T-helper 2 cell (primary cell): ENCODE measurements around the gene HTD2.
"Not testable (repeated sequence)": the region's sequence is repeated elsewhere in the genome, so short reads cannot be mapped to it uniquely, and the experiment has no call there.

Source experiments
- DNase-seq, 5 experiments: peaks; one replicate each; pipeline versions ENCODE4 v3.0.0 to v3.0.0-alpha.2; 2012 to 2022
- total RNA-seq, 2 donors: gene quantifications; one replicate each; lab custom pipeline; 2026; lab: John Stamatoyannopoulos, UW

HTD2 gene
- 0.31 to 2.0 reads per million in 2 donors for total RNA-seq

DNA sequence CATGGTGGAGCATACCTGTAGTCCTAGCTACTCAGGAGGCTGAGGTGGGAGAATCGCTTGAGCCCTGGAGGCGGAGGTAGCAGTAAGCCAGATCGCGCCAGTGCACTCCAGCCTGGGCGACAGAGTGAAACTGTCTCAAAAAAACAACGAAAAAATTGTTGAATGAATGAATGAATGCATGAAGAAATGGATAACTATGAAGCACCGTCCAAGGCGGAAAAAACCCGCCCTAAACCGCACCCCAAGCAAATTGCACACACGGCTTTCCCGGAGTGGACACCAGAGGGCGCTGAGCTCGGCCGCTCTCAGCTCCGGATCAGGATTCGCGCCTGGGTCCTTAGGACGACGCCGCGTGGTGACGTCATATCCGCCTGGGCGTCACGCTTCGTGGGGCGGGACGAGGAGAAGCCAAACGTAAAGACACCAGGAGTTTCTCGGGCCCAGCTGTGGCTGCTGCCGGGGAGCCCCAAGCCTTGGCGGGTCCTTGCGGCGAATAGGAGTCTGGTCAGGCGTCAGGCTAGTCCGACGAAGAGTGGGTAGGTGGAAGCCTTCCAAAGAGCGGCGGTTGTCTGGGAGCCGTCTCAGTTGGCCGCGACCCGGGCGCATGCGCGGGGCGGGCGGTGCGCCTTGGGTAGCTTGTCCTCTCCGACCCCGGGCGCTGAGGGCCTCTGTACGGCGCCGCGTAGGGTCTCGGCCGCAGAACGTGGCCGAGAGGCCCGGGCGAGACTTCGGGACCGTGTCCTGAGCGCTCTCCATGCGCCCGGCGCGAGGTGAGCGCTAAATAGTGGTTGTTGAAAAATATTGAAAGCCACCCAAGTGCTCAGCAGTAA, at the start of gene HTD2, which contains the start of gene RPP14:
TSS of gene HTD2 (plus strand) at position 639 of the 830 bp plus-strand sequence. CDS start 11,094 bp downstream, outside the sequence.
TSS of gene RPP14 (plus strand) at position 364 of the 830 bp plus-strand sequence. CDS start 4,085 bp downstream, outside the sequence.
- peak; percentile 95 to 99 (median 97) for DNase-seq

DNA sequence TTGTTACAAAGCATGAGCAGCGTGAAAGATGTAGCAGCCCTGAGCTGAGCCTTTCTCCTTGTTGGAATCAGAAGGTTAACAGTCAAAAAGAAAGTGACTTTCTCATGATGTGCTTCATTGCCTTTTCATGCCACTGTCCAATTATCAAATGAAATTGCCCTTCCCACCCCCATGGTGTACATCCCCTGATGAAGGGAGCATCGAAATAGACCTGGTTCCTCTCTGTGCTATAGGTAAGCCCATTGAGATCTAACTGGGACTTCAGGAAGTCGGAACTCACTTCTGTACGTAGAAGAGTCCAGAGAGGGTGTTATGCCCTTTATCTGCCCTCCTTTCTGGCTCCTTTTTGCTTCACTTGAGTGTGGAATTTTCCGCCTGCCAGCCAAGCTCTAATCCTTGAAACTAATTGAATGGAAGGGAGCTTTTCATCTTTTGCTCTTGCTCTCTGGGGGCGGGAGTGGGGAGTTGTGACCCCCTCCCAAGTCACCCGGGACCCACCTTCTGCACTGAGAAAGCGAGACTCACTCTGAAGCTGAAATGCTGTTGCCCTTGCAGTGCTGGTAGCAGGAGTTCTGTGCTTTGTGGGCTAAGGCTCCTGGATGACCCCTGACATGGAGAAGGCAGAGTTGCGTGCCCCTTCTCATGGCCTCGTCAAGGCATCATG, 47.8 kb upstream of the HTD2 start:
- no peak for DNase-seq

DNA sequence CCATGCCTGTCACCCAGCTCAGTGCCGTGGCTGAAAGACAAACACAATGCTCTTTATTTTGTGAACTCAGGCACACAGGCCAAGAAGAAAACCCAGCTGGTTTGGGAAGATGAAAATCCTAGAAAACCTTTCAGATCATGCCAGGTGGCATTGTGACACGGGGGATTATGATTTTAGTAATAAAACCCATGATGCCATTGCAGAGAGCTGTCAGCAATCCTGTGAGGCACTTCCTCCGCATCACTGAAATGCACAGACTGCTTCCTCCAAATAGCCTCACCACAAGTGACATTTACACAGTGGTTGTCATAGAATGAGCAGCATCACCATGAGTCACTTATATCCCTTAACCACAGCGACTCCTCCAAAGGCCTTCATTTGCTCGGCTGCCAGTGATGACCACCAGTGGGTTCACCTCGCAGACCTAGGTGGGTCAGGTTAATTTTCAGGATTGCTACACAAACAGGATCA, 46.0 kb upstream of the HTD2 start:
- peak in 1 of 5 experiments; percentile 83 for DNase-seq

DNA sequence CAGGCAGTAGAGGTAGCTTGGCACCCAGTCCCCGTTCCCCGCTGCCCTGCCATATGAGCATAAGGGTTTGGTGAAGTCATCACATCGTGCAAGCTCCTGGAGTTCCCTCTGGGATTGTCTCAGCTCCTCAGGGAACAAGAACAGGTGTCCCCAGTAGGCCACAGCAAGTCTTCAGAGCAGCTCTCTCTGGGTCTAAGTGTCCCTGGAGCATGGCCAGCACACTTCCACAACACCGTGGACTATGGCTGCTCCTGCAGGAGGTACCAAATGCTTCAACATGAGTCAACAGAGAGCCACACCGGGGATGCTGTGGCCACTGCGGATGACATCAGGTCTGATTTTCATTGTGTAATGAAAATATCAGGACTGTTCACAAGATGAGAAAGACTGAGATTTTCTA, 45.6 kb upstream of the HTD2 start:
- no peak for DNase-seq

DNA sequence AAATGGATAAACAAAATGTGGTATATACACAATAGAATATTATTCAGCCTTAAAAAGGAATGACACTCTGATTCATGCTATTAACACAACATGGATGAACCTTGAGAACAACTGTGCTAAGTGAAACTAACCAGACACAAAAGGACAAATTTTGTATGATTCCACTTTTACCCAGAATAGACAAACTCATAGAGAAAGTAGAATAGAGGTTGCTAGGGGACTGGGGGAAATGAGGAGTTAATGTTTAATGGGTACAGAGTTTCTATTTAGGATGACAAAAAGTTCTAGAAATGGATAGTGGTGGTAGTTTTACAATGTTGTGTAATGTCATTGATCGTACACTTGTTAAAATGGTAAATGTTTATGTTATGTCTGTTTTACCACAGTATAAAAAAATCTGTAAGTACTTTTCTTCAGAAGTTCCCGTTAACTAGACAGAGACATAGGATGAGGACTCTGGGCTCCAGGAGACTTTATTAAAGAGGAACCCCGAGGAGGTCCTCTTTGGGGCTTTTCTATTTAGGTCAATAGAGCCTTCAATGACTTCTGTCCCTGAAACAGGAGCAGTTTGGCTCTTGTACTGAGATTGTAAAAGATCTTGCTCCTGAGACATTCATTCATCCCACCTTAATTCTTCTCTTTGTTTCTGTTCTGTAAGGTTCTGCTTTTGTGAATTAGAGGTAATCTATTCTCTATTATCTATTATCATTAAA, 44.2 kb upstream of the HTD2 start:
- peak in 1 of 5 experiments; percentile 42 for DNase-seq

DNA sequence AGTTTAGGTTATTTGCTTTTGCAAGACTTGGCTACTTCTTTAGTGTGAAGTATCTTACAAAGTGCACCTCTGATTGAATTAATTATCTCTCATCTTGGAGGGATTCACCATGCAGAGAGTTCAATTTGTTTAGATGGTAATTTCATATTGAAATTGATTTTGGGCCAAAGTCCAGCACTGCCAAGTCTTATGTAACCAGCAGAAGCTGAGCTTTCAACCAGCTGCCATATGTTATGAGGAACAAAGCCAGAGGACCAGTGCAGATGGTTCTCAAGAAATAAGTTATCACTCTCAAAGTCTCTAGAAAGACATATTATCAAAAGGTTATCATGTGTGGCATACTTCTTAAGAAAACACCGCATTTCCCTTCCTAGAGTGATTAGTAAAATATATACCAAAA, 39.7 kb upstream of the HTD2 start:
- peak in 1 of 5 experiments; percentile 53 for DNase-seq

DNA sequence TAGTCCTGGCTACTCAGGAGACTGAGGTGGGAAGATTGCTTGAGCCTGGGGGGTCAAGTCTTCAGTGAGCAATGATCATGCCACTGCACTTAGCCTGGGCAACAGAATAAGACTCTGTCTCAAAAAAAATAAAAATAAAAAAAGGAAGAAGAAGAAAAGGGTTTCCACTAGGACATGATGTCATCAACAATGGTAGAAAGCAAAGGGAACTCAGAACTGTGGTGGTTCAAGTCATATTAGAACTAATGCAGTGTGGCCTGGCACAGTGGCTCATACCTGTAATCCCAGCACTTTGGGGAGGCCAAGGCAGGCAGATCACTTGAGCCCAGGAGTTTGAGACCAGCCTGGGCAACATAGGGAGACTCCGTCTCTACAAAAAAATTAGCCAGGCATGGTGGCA, 38.8 kb upstream of the HTD2 start:
- DNase-seq: not testable (repeated sequence)

DNA sequence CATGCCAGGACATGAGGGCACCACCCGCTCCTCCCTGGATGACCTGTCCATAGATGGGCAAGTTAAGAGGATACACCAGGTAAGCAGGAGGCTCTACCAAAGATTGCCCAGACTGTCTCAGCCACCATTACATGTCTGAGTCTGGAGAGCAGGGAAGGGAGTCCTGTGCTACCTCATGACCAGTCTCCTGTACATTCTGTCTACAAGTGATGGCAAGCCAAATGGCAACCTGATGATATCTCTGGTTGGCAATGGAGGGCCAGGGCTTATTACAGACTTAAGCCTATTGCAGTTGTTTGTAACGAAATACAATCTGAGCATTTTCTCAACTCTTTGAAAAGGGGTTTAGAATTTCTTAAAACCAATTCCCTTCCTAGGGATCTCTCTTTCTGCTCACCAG, 37.0 kb upstream of the HTD2 start:
- DNase-seq: no peak

DNA sequence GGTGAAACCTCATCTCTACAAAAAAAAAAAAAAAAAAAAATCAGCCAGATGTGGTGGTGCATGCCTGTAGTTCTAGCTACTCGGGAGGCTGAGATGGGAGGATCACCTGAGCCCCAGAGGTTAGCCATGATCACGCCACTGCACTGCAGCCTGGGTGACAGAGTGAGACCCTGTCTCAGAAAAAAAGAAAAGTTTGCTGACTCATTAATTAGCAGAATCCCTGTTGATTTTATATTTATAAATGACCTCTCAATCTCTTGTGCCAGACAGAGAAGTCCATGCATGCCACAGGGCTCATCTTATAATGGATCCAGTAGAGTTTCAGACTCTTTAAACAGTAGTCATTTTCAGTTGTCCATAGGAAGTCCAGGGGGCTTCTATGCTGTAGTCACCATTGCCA, 35.8 kb upstream of the HTD2 start:
- DNase-seq: no peak

DNA sequence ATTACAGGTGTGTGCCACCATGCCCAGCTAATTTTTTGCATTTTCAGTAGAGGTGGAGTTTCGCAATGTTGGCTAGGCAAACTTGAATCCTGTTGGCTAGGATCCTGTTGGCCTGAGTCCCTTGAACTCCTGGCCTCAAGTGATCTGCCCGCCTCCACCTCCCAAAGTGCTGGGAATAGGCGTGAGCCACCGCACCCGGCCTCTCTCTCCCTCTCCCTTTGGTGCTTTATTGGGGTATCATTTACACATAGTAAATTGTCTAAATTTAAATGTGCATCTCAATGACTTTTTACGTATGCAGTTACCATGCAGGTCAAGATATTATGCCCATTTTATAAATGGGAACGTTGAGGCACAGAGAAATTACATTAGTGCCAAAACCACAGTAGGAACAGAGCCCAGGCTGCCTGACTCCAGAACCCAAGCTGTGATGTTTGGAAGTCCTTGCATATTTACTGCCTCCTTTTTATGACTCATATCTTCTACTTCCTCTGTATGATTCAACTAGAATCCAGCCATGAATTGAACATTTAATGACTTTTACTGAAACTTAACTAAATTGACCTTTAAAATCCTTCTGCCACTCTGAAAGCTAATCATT, 34.3 kb upstream of the HTD2 start:
- peak in 1 of 5 experiments; percentile 9 for DNase-seq

DNA sequence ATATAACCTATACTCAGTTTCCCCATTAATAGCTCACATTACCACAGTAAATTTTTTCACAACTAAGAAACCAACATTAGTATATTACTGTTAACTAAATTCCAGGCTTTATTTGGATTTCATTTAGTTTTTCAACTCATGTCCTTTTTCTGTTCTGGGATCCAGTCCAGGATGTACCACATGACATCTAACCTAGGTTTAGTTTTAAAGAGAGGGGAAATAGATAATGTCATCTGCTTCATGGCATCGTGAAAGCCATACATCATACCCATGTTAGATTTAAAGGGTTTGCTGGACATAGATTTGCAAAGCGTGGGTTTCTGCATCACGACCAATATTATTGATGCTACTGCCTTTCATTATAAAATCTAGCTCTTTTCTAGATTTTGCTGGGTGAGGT, 33.4 kb upstream of the HTD2 start:
- DNase-seq: no peak

DNA sequence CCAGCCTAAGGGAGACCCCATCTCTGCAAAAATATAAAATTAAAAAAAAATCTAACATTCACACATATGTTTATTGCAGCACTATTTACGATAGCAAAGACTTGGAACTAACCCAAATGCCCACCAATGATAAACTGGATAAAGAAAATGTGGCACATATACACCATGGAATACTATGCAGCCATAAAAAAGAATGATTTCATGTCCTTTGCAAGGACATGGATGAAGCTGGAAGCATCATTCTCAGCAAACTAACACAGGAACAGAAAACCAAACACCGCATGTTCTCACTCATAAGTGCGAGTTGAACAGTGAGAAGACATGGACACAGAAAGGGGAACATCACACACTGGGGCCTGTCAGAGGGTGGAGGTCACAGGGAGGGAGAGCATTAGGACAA, 33.0 kb upstream of the HTD2 start:
- not testable (repeated sequence) for DNase-seq

DNA sequence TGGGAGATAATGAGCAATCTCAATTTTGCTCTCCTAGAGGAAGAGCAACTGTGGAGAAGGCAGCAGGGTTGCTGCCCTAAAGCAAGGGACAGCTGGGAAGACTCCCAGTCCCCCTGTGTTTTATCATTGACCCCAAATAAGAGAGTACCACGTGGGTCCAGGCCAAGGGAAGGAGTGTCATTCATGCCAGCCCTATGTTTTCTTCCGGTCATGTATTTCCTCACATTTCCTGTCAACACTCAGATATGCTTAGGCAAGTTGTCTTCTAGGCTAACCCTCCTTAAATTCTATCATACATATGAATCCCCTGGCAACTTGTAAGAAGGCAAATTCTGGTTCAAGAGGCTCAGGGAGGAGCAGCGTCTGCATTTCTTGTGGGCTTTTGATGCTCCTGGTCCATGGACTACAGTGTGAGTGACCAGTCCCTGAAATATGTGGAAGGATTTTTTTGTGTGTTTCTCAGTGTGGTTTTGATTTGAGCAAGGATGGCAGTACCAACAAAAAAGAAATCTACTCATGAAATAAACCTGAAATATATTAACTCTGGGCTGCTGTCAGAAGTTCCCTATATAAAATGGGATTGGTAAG, 32.2 kb upstream of the HTD2 start:
- DNase-seq: no peak

DNA sequence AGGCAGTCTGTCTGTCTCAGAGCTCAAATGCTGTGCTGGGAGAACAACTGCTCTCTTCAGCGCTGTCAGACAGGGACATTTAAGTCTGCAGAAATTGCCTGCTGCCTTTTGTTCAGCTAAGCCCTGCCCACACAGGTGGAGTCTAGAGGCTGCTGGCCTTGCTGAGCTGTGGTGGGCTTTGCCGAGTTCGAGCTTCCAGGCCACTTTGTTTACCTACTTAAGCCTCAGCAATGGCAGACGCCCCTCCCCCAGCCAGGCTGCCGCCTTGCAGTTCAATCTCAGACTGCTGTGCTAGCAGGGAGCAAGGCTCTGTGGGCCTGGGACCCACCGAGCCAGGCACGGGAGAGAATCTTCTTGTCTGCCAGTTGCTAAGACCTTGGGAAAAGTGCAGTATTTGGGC, 25.3 kb upstream of the HTD2 start:
- DNase-seq: no peak

DNA sequence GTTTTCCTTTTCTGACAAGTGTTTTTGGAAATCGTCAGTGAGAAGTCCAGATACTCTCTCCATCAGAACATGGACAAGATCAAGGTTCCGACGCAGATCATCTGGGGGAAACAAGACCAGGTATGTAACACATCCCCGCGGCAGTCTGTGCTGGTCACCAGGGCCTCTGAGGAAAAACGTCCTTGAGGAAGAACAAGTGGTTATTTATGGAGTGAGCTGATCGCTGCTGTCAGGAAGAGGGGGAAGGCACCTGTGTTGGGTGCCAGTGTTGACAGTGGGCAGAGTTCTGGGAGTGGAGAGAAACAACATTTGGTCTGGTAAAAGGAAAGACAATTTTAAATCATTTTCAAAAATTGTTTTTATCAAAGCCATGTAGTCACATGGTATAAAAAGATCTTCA, 21.0 kb upstream of the HTD2 start:
- DNase-seq: no peak

DNA sequence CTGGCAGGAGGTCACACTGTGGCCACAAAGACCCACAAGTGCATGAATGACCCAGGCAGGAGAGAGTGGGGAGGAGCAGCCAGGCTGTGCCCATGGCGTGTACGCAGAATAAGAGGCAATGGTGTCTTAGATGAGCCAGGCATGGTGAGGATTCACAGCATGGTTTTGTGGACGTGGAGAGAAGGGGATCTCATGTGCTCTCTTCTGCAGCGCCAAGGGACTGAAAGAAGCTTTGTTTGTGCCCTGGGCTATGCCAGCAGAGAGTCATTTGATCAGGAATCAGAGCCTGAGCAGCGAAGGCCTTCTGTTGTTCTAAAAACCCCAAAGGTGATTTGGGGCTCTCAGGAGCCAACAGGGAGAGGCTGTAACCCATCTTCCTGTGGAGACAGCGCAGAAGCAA, 19.0 kb upstream of the HTD2 start:
- DNase-seq: no peak

DNA sequence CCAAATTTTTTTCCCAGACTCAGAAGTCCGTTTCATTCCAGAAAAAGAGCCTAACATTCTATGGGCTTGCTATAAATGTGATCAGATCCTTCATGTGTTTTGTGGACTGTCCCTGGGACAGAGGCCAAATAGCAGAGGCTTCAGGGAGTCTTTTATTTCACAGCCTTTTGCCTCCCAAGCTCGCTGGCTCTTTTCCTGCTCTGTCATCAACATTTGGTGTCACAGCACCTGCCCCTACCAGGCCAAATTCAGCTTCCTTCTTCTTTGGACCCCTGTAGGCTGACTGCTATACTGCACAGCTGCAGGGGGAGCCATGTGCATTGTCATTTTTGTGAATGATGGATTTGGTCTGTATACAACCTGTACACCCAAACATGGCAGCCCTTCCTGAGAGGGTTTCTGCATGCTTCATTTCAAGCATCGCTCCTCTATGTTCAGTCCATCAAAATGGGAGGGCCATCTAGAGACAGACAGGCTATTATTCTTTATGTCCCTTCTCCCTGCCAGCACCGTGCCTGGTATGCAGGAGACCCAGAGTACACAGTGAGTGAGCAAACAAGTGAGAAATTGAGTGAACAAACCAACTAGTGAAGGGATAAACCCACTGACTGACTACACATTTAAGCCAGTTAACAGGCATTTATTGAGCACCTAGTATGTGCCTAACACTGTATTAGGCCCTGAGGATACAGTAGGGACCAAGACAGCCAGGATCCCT, 18.1 kb upstream of the HTD2 start:
- peak in 1 of 5 experiments; percentile 20 for DNase-seq

DNA sequence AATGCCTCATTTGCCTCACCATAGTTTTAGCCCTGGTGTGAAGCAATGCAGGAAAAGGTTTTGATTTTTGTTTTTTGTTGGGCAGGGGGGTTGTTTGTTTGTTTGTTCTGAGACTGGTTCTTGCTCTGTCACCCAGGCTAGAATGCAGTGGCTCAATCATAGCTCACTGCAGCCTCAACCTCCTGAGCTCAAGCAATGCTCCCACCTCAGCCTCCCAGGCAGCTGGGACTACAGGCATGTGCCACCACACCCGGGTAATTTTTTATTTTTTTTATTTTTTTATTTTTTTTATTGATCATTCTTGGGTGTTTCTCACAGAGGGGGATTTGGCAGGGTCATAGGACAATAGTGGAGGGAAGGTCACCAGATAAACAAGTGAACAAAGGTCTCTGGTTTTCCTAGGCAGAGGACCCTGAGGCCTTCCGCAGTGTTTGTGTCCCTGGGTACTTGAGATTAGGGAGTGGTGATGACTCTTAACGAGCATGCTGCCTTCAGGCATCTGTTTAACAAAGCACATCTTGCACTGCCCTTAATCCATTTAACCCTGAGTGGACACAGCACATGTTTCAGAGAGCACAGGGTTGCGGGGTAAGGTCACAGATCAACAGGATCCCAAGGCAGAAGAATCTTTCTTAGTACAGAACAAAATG, 17.2 kb upstream of the HTD2 start:
- not testable (repeated sequence) for DNase-seq

DNA sequence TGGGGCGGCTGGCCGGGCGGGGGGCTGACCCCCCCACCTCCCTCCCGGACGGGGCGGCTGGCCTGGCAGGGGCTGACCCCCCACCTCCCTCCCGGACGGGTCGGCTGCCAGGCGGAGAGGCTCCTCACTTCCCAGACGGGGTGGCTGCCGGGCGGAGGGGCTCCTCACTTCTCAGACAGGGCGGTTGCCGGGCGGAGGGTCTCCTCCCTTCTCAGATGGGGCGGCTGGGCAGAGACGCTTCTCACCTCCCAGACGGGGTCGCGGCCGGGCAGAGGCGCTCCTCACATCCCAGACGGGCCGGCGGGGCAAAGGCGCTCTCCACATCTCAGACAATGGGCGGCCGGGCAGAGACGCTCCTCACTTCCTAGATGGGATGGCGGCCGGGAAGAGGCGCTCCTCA, 15.9 kb upstream of the HTD2 start:
- not testable (repeated sequence) for DNase-seq

DNA sequence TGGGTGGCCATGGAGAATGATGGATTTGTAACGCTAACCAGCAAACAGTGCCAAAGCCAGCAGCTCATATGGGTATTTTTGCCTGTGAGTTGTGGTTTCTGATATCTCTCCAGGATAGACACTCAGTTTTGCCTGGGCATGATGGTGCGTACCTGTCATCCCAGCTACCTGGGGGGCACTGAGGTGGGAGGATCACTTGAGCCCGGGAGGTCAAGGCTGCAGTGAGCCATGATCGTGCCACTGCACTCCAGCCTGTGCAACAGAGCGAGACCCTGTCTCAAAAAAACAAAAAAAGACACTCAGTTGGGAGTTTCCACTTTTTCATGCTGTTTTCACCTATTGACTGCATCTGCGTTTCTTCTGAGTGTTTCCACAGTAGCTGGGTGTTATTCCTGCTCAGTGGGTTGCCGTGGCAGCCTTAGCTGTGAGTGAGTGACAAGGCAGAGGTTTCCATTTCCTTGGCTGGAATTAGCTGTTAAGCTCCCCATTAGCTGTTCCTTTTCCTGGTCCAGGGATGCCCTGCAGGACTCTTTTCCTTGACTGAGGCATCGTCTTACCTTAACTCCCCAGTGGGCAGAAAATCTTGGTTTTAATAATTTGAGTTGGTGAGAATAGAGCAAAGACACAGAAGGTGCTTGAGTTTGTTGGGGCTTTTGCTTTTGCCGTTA, 14.5 kb upstream of the HTD2 start:
- DNase-seq: no peak
